NB4 (cell line): ENCODE data around the gene CUL3.

Experiments used
- CTCF ChIP-seq: IDR thresholded peaks from one replicate; pipeline ENCODE4 v1.5.1; 2012; ENCODE audit warnings: low read depth, low read length
- MAX ChIP-seq: IDR thresholded peaks from 2 replicates; pipeline ENCODE4 v1.6.1; 2011; ENCODE audit warnings: low read depth, low read length
- MYC ChIP-seq: IDR thresholded peaks from 2 replicates; pipeline ENCODE4 v1.6.1; 2011; ENCODE audit warnings: low read depth, low read length
- POLR2A ChIP-seq: IDR thresholded peaks from 2 replicates; pipeline ENCODE4 v1.6.1; 2011; ENCODE audit warnings: mild to moderate bottlenecking; ENCODE audit not compliant: insufficient read length; ENCODE audit errors: extremely low read depth

- TF ChIP-seq CTCF (no peak), POLR2A (no peak), MYC (no peak), MAX (no peak)
Measured at GRCh38 chr2:224628416-224628815, 43.3 kb upstream of the CUL3 start.
